Peyer's patch (tissue), 4 donors: Measurements from ENCODE around the gene ANKRD33. TPM values are rescaled to one million over a fixed set of nuclear protein-coding genes. Genes with fewer than 3 reads are reported as not detected.
A peak's percentile ranks its signal among the peaks of the same experiment; 100 is the strongest.

ENCODE experiments used
- DNase-seq, 3 donors: peaks; one replicate each; pipeline ENCODE4 v3.0.0-alpha.2; 2017 to 2019
- H3K27ac ChIP-seq, 4 donors: fragments of 200-600 bp; sonication (generic); one replicate each; pipeline ENCODE4 v1.5.1; 2016 to 2019
- H3K27me3 ChIP-seq, 2 donors: fragments of 200-600 bp; sonication (generic); one replicate each; pipeline ENCODE4 v1.5.1; 2019
- H3K36me3 ChIP-seq, 3 donors: fragments of 200-600 bp; sonication (generic); one replicate each; pipeline ENCODE4 v1.5.1; 2016 to 2019
- H3K4me1 ChIP-seq, 4 donors: fragments of 200-600 bp; sonication (generic); one replicate each; pipeline ENCODE4 v1.5.1; 2016 to 2019
- H3K4me3 ChIP-seq, 4 donors: fragments of 200-600 bp; sonication (generic); 1 replicate in 3 of 4; 2 replicates in 1 of 4; pipeline ENCODE4 v1.5.1; 2016 to 2019; ENCODE audit warnings: mild to moderate bottlenecking in 1 of 4
- H3K9me3 ChIP-seq, 4 donors: fragments of 200-600 bp; sonication (generic); one replicate each; pipeline ENCODE4 v1.5.1; 2016 to 2019; ENCODE audit warnings: mild to moderate bottlenecking in 1 of 4
- POLR2A ChIP-seq, 2 donors: fragments of 450-650 bp; IDR thresholded peaks; one replicate each; pipeline ENCODE4 v1.5.1; 2017; ENCODE audit warnings: antibody characterized with exemption in 2 of 2, mild to moderate bottlenecking in 2 of 2, moderate library complexity in 2 of 2
- total RNA-seq, 4 donors: library from RNA; depleted of rRNA; stranded (reverse); fragments of >200 nt; gene quantifications; one replicate each; pipeline ENCODE4 v1.1.0, GENCODE V29; 2016
- TF ChIP-seq, protein P1 (sequence below), 6 experiments: fragments of 450-650 bp in 4 of 6; fragments of 200-600 bp in 2 of 6; sonication (generic) in 1 of 6; IDR thresholded peaks; one replicate each; pipeline ENCODE4 v1.5.1; 2017 to 2019; ENCODE audit warnings: antibody characterized with exemption in 6 of 6, mild to moderate bottlenecking in 3 of 6, moderate library complexity in 1 of 6

Gene ANKRD33
- total RNA-seq, 4 donors from 2014 or later: not detected

DNA sequence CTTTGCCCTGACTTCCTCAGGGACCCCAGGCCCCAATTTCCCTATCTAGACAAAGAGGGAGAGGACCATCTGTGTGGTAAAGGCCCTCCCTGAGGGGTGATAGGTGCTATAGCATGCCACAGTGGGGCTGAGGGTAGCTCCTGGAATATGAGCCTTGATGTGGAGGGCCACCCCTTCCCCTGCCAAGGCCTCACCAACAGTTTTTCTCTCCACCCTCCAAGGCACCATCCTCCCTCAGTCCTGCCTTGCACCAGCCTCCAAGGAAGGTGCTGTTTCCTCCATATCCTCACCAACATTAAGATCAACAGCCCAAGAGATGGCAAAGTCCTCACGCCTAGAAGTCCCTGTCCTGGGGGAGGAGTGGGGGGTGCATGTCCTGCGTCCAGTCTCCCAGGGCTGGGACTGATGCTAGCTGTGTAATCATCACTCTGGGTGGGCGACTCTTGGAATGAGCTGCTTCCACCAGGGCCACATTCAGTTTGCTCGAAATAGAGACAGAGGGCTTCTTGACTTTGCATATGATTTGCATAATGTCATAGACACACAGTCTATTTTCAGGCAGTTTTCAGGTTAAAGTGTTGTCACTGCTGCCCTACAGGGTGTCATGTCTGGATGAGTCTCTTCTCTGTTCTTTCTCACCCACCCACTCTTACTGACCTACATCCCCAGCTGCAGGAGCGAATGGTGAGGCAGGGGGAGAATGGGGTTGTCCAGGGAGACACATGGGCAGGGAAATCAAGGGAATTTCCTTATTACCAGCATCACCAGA is 36.8 kb downstream of the ANKRD33 start:
- H3K27ac ChIP-seq: no peak overlapping the region
- TF ChIP-seq, protein P1, sequence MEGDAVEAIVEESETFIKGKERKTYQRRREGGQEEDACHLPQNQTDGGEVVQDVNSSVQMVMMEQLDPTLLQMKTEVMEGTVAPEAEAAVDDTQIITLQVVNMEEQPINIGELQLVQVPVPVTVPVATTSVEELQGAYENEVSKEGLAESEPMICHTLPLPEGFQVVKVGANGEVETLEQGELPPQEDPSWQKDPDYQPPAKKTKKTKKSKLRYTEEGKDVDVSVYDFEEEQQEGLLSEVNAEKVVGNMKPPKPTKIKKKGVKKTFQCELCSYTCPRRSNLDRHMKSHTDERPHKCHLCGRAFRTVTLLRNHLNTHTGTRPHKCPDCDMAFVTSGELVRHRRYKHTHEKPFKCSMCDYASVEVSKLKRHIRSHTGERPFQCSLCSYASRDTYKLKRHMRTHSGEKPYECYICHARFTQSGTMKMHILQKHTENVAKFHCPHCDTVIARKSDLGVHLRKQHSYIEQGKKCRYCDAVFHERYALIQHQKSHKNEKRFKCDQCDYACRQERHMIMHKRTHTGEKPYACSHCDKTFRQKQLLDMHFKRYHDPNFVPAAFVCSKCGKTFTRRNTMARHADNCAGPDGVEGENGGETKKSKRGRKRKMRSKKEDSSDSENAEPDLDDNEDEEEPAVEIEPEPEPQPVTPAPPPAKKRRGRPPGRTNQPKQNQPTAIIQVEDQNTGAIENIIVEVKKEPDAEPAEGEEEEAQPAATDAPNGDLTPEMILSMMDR (IDR thresholded peaks at IDR 0.05): no peak
- no peak for TF ChIP-seq POLR2A (IDR thresholded peaks at IDR 0.05)
- H3K4me1 ChIP-seq: peaks cover 0 to 17% (median 8%) of the 10 kb centered on the region in 4 donors

DNA sequence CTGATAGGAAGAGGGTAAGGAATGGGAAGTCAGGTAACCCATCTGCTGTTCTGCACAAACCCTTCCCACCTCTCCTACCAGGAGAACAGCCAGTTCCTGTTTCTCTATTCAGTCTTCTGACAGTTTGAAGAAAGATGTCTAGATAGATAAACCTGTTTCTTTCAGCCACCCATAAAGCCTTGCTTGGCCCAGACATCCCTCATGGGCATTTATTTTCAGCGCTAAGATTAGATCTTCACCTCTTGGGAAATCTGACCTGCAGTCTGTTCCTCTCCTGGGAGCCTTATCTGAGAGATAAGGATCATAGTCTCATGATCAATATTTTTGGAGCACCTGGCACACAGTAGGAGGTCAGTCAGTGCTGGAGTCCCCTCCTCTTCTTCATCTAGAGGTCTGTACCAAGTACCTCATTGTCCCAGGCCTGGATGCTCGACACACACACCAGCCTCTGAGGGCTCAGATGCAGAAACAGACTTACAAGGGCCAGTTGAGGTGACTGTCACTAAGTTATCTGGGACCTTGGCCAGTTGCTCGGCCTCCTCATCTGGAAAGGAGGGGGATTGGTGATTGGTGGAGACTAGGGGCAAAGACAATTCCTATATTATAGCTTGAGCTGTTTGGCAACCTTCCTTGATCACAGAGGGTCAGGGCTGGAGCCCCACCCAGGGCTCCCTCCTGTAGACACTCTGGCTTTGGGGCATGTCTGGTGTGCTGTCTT is 37.6 kb downstream of the ANKRD33 start:
- Histone ChIP-seq H3K36me3 (no peaks in the 10 kb centered on the region), H3K27ac (peak overlapping the region in 1 of 4 donors; percentile 10)
- DNase-seq: no peak

More for the DNA sequence above, 36.8 kb downstream of the ANKRD33 start:
- Histone ChIP-seq H3K9me3 (no peaks in the 10 kb centered on the region), H3K36me3 (no peaks in the 10 kb centered on the region), H3K4me3 (no peak overlapping the region), H3K27me3 (no peaks in the 10 kb centered on the region)
- peak in 1 of 3 donors; percentile 25 for DNase-seq

GRCh38 chr12:51926064-51926632 is 38.2 kb downstream of the ANKRD33 start:
- H3K4me1 ChIP-seq: peaks cover 0 to 17% (median 8%) of the 10 kb centered on the region in 4 donors
- TF ChIP-seq, protein P1 (IDR thresholded peaks at IDR 0.05): no peak
- no peak for TF ChIP-seq POLR2A (IDR thresholded peaks at IDR 0.05)
- H3K27me3 ChIP-seq: no peaks in the 10 kb centered on the region
- H3K36me3 ChIP-seq: no peaks in the 10 kb centered on the region
- peak overlapping the region in 2 of 4 donors; percentile 1 to 10 for H3K27ac ChIP-seq
- no peaks in the 10 kb centered on the region for H3K9me3 ChIP-seq
- no peak overlapping the region for H3K4me3 ChIP-seq
- peak in 1 of 3 donors; percentile 43 for DNase-seq

More for the DNA sequence above, 37.6 kb downstream of the ANKRD33 start:
- no peak overlapping the region for H3K4me3 ChIP-seq
- H3K4me1 ChIP-seq: peaks cover 0 to 17% (median 8%) of the 10 kb centered on the region in 4 donors
- TF ChIP-seq, protein P1 (IDR thresholded peaks at IDR 0.05): no peak
- no peak for TF ChIP-seq POLR2A (IDR thresholded peaks at IDR 0.05)
- no peaks in the 10 kb centered on the region for H3K27me3 ChIP-seq
- no peaks in the 10 kb centered on the region for H3K9me3 ChIP-seq

GRCh38 chr12:51926718-51927117 is 38.8 kb downstream of the ANKRD33 start:
- no peaks in the 10 kb centered on the region for H3K9me3 ChIP-seq
- no peak for TF ChIP-seq POLR2A (IDR thresholded peaks at IDR 0.05)
- TF ChIP-seq, protein P1 (IDR thresholded peaks at IDR 0.05): peak; percentile 22 to 83 (median 57)
- peak overlapping the region in 1 of 4 donors; percentile 1 for H3K27ac ChIP-seq
- H3K27me3 ChIP-seq: no peaks in the 10 kb centered on the region
- peak; percentile 25 to 81 (median 68) for DNase-seq
- no peak overlapping the region for H3K4me3 ChIP-seq
- no peaks in the 10 kb centered on the region for H3K36me3 ChIP-seq
- H3K4me1 ChIP-seq: peaks cover 0 to 17% (median 8%) of the 10 kb centered on the region in 4 donors

DNA sequence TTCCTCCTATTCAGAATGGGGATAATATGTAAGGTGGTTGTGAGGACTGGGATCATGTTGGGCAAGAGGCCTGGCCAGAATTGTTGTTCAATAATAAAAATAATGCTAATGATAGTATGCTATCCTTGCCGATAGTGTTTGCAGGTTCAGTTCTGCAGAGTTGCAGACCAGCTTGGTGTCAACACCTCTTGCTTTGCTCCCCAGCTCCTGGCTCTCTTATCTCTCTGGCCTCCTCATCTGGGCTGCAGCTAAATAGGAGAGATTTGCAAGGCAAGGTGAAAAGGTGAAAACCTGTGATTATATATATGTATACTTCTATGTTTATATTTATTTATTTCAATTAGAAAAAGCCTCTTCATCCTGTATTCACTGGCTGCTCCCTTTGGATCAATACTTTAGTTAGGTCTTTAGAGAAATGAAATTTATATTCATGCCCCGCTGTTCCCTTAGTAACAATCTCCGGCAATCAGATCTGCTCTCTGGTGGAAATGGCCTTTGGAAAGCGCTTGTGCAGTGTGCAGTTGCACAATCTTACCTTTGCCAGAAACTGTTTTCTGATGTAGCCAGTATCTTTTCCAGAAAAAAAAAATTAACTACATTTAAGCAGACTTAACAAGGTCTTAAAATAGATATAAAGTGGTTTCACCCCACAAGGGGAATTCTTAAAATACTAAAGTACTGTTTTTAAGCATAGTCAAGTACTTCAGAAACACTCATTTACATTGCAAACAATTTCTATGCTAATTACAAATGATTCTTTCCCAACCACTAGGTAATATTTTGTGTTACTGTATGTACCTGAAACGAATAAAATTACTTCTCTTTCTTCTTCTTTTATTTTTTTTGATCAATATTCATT is 44.5 kb downstream of the ANKRD33 start:
- TF ChIP-seq, protein P1 (IDR thresholded peaks at IDR 0.05): no peak
- TF ChIP-seq POLR2A (IDR thresholded peaks at IDR 0.05): no peak
- Histone ChIP-seq H3K4me1 (no peaks in the 10 kb centered on the region), H3K4me3 (no peak overlapping the region), H3K36me3 (no peaks in the 10 kb centered on the region), H3K27ac (no peak overlapping the region), H3K9me3 (no peaks in the 10 kb centered on the region), H3K27me3 (no peaks in the 10 kb centered on the region)
- DNase-seq: peak in 1 of 3 donors; percentile 19
